OCI-LY3 (cell line): ENCODE measurements around the gene RNPEPL1.

Source experiments
- CTCF ChIP-seq: fragments of 200-600, 300-600 bp; sonication (generic); IDR thresholded peaks from 2 replicates; pipeline ENCODE4 v1.5.1; 2014; ENCODE audit warnings: antibody characterized with exemption, low read length, low read depth
- EZH2phosphoT487 ChIP-seq: fragments of 200-600 bp; shearing (Covaris generic); IDR thresholded peaks from 2 replicates; pipeline ENCODE4 v1.6.1; 2018; ENCODE audit warnings: antibody characterized with exemption, mixed run types, low read depth

- TF ChIP-seq CTCF, result no peak
- no peak for TF ChIP-seq EZH2phosphoT487
Observed at GRCh38 chr2:240589850-240590525, 21.7 kb downstream of the RNPEPL1 start.
